Measurements from ENCODE around the gene CIDEB. TPM values are rescaled to one million over a fixed set of nuclear protein-coding genes. Genes with fewer than 3 reads are reported as not detected.
"Not testable (repeated sequence)": the region's sequence is repeated elsewhere in the genome, so short reads cannot be mapped to it uniquely, and the experiment has no call there.

CIDEB gene
- polyA plus RNA-seq, 1 donor from 2014 or later: not detected

- no peaks in the 10 kb centered on the region for H3K79me2 ChIP-seq (replicated peaks; ENCODE audit: insufficient read depth, low read length)
- H3K4me2 ChIP-seq (ENCODE audit: low read length): no peak overlapping the region
- no peaks in the 10 kb centered on the region for H3K36me3 ChIP-seq (ENCODE audit: insufficient read depth, low read length)
- no peaks in the 10 kb centered on the region for H3F3A ChIP-seq (ENCODE audit: insufficient read depth, low read length, poor library complexity, severe bottlenecking)
- TF ChIP-seq SMC3 (conservative IDR thresholded peaks at IDR 0.05; ENCODE audit: poor library complexity) (no peak), TAF1 (IDR thresholded peaks at IDR 0.05; ENCODE audit: low read depth) (no peak), EZH2 (IDR thresholded peaks at IDR 0.05; ENCODE audit: borderline replicate concordance, insufficient read depth, low read length, poor library complexity, severe bottlenecking) (no peak), CTCF (IDR thresholded peaks at IDR 0.05; ENCODE audit: poor library complexity, severe bottlenecking) (no peak), POLR2AphosphoS5 (IDR thresholded peaks at IDR 0.05) (no peak), RAD21 (conservative IDR thresholded peaks at IDR 0.05) (no peak), REST (IDR thresholded peaks at IDR 0.05; ENCODE audit: borderline replicate concordance) (no peak), EP300 (conservative IDR thresholded peaks at IDR 0.05; ENCODE audit: poor library complexity, severe bottlenecking) (no peak), MXI1 (conservative IDR thresholded peaks at IDR 0.05; ENCODE audit: poor library complexity, severe bottlenecking) (no peak)
- peaks cover 38% of the 10 kb centered on the region for H3K27me3 ChIP-seq (ENCODE audit: insufficient read depth, low read depth, low read length)
- H3K4me3 ChIP-seq (ENCODE audit: low read length): no peak overlapping the region
- H3K27ac ChIP-seq (ENCODE audit: low read length): no peak overlapping the region
- no peaks in the 10 kb centered on the region for H4K20me1 ChIP-seq (ENCODE audit: insufficient read depth)
- H2AFZ ChIP-seq (ENCODE audit: low read depth, low read length): no peak overlapping the region
- no peaks in the 10 kb centered on the region for H3K9me2 ChIP-seq (ENCODE audit: insufficient read depth, low read length)
- no peak overlapping the region for H3K9ac ChIP-seq (ENCODE audit: low read length)
- H3K9me3 ChIP-seq (ENCODE audit: low read length): no peaks in the 10 kb centered on the region
Measured at GRCh38 chr14:24329073-24329663, 21.4 kb upstream of the CIDEB start.

- H3K79me2 ChIP-seq (replicated peaks; ENCODE audit: insufficient read depth, low read length): not testable (repeated sequence)
- TF ChIP-seq CTCF (IDR thresholded peaks at IDR 0.05; ENCODE audit: poor library complexity, severe bottlenecking) (peak; percentile 68), SMC3 (conservative IDR thresholded peaks at IDR 0.05; ENCODE audit: poor library complexity) (peak; percentile 77), RAD21 (conservative IDR thresholded peaks at IDR 0.05) (peak; percentile 63)
Measured at GRCh38 chr14:24327914-24328313, 20.1 kb upstream of the CIDEB start.

More at GRCh38 chr14:24327914-24328313, 20.1 kb upstream of the CIDEB start:
- H3K9me2 ChIP-seq (ENCODE audit: insufficient read depth, low read length); H3K9me3 ChIP-seq (ENCODE audit: low read length); H3K27ac ChIP-seq (ENCODE audit: low read length); H3F3A ChIP-seq (ENCODE audit: insufficient read depth, low read length, poor library complexity, severe bottlenecking); H3K4me3 ChIP-seq (ENCODE audit: low read length); H3K36me3 ChIP-seq (ENCODE audit: insufficient read depth, low read length); H3K9ac ChIP-seq (ENCODE audit: low read length); H2AFZ ChIP-seq (ENCODE audit: low read depth, low read length); H3K4me2 ChIP-seq (ENCODE audit: low read length); H4K20me1 ChIP-seq (ENCODE audit: insufficient read depth): not testable (repeated sequence)
- H3K27me3 ChIP-seq (ENCODE audit: insufficient read depth, low read depth, low read length): peaks cover 26% of the 10 kb centered on the region

Data from neural cell (in vitro differentiated cells).